SU-DHL-6 (cell line): ENCODE measurements around the gene NOD2.

Experiments
- EZH2phosphoT487 ChIP-seq: fragments of 200-600 bp; sonication (generic), shearing (Covaris generic); conservative IDR thresholded peaks from 2 replicates; pipeline ENCODE4 v1.6.1; 2018; ENCODE audit warnings: mild to moderate bottlenecking, antibody characterized with exemption, low read length, moderate library complexity, mixed read lengths
- TF ChIP-seq, protein P1 (sequence below): fragments of 200-600 bp; sonication (generic); IDR thresholded peaks from one replicate; pipeline ENCODE4 v1.5.1; 2017; ENCODE audit warnings: antibody characterized with exemption, mild to moderate bottlenecking, low read length, moderate library complexity; ENCODE audit not compliant: insufficient read depth, poor library complexity, severe bottlenecking

DNA sequence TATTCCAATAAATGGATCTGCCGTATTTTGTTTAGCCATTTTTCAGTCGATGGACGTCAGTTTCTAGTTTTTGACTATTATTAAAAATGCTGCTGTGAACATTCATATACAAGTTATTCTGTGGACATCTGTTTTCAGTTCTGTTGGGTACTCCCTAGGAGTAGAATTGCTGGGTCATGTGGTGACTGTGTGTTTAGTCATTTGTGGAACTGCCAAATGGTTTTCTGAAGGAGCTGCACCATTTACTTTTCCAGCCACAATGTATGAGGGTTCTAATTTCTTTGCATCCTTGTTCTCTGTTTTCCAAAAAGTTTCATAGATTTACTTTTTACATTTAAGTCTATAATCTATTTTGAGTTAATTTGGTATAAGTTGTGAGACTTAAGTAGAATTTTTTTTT lies 78.0 kb downstream of the NOD2 start:
- TF ChIP-seq, protein P1, sequence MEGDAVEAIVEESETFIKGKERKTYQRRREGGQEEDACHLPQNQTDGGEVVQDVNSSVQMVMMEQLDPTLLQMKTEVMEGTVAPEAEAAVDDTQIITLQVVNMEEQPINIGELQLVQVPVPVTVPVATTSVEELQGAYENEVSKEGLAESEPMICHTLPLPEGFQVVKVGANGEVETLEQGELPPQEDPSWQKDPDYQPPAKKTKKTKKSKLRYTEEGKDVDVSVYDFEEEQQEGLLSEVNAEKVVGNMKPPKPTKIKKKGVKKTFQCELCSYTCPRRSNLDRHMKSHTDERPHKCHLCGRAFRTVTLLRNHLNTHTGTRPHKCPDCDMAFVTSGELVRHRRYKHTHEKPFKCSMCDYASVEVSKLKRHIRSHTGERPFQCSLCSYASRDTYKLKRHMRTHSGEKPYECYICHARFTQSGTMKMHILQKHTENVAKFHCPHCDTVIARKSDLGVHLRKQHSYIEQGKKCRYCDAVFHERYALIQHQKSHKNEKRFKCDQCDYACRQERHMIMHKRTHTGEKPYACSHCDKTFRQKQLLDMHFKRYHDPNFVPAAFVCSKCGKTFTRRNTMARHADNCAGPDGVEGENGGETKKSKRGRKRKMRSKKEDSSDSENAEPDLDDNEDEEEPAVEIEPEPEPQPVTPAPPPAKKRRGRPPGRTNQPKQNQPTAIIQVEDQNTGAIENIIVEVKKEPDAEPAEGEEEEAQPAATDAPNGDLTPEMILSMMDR, result no peak
- no peak for TF ChIP-seq EZH2phosphoT487
